IMR-90 (cell line): Measurements from ENCODE around the gene TM2D3. TPM values are rescaled to one million over a fixed set of nuclear protein-coding genes. Genes with fewer than 3 reads are reported as not detected.
"Not testable (repeated sequence)": the region's sequence is repeated elsewhere in the genome, so short reads cannot be mapped to it uniquely, and the experiment has no call there.

Experiments
- ATAC-seq: fragments of 200-7000 bp; cut with Tn5 transposase; 2 replicates; pipeline ENCODE4 v1.9.1; 2020; ENCODE audit warnings: low read depth, mild to moderate bottlenecking, moderate library complexity
- BruUV-seq: library from RNA; stranded (reverse); fragments of 400-500 nt; replicated peaks from 2 replicates; lab custom pipeline; 2021; lab: Mats Ljungman, UMichigan
- CTCF ChIA-PET: fragments of 300-600 bp; formaldehyde crosslinking; extraction: SDS; loops from one replicate; lab custom pipeline; 2021; ENCODE audit warnings: antibody characterized with exemption; lab: Yijun Ruan, JAX
- POLR2A ChIA-PET: fragments of 300-600 bp; sonication (Branson Sonifier 250); formaldehyde crosslinking; loops from one replicate; lab custom pipeline; 2022; ENCODE audit warnings: antibody characterized with exemption; ENCODE audit not compliant: unreplicated experiment; lab: Charles Lee
- DNase-seq: peaks from one replicate; pipeline ENCODE4 v3.0.0; 2013
- H2AFZ ChIP-seq: replicated peaks from 2 replicates; pipeline ENCODE3; 2013; ENCODE audit warnings: low read length, mild to moderate bottlenecking; ENCODE audit not compliant: poor library complexity
- H2AK5ac ChIP-seq: 2 replicates; pipeline ENCODE4 v1.6.1; 2013; ENCODE audit warnings: low read depth, low read length, inconsistent platforms
- H2AK9ac ChIP-seq: replicated peaks from 2 replicates; pipeline ENCODE3; 2013; ENCODE audit warnings: mild to moderate bottlenecking, low read depth, low read length, moderate library complexity; ENCODE audit not compliant: poor library complexity
- H2BK120ac ChIP-seq: 2 replicates; pipeline ENCODE4 v1.6.1; 2013; ENCODE audit warnings: low read depth, low read length, inconsistent platforms
- H2BK15ac ChIP-seq: 3 replicates; pipeline ENCODE4 v1.6.1; 2013; ENCODE audit warnings: low read depth, low read length, inconsistent platforms
- H2BK20ac ChIP-seq: 2 replicates; pipeline ENCODE4 v1.6.1; 2013; ENCODE audit warnings: low read depth, mild to moderate bottlenecking, inconsistent platforms, low read length, moderate library complexity
- H2BK5ac ChIP-seq: 2 replicates; pipeline ENCODE4 v1.6.1; 2013; ENCODE audit warnings: mild to moderate bottlenecking, low read depth, low read length, inconsistent platforms; ENCODE audit not compliant: poor library complexity, severe bottlenecking
- H3K14ac ChIP-seq: replicated peaks from 2 replicates; pipeline ENCODE4 v1.6.1; 2013; ENCODE audit warnings: low read depth, low read length, inconsistent platforms
- H3K18ac ChIP-seq: 2 replicates; pipeline ENCODE4 v1.6.1; 2013; ENCODE audit warnings: low read depth, low read length, control low read depth
- H3K23ac ChIP-seq: 2 replicates; pipeline ENCODE4 v1.6.1; 2013; ENCODE audit warnings: low read depth, low read length, inconsistent platforms
- H3K27ac ChIP-seq: 2 replicates; pipeline ENCODE4 v1.5.1; 2013; ENCODE audit warnings: mild to moderate bottlenecking, control low read depth, low read length; ENCODE audit not compliant: insufficient read depth
- H3K27me3 ChIP-seq: 2 replicates; pipeline ENCODE4 v1.6.1; 2013; ENCODE audit warnings: low read length; ENCODE audit not compliant: control insufficient read depth, insufficient read depth
- H3K36me3 ChIP-seq: 2 replicates; pipeline ENCODE4 v1.6.1; 2013; ENCODE audit warnings: low read length, mixed read lengths; ENCODE audit not compliant: control insufficient read depth, insufficient read depth
- H3K4ac ChIP-seq: 2 replicates; pipeline ENCODE4 v1.6.1; 2013; ENCODE audit warnings: low read depth, low read length, inconsistent platforms
- H3K4me1 ChIP-seq: 2 replicates; pipeline ENCODE4 v1.6.1; 2013; ENCODE audit warnings: low read length, mixed read lengths; ENCODE audit not compliant: control insufficient read depth, insufficient read depth
- H3K4me2 ChIP-seq: 2 replicates; pipeline ENCODE4 v1.6.1; 2013; ENCODE audit warnings: low read depth, mild to moderate bottlenecking, control low read depth, low read length, moderate library complexity
- H3K4me3 ChIP-seq: 2 replicates; pipeline ENCODE4 v1.5.1; 2013; ENCODE audit warnings: low read depth, mild to moderate bottlenecking, control low read depth, low read length, moderate library complexity; ENCODE audit not compliant: insufficient read depth
- H3K56ac ChIP-seq: 2 replicates; pipeline ENCODE4 v1.6.1; 2013; ENCODE audit warnings: low read length, inconsistent platforms; ENCODE audit not compliant: insufficient read depth; ENCODE audit errors: extremely low read depth
- H3K79me1 ChIP-seq, 2 experiments: 2 replicates each; pipeline ENCODE4 v1.6.1; 2013; ENCODE audit warnings: low read length in 2 of 2, inconsistent platforms in 1 of 2, low read depth in 1 of 2
- H3K9ac ChIP-seq: 2 replicates; pipeline ENCODE4 v1.6.1; 2013; ENCODE audit warnings: low read depth, low read length, control low read depth
- H3K9me1 ChIP-seq: 2 replicates; pipeline ENCODE4 v1.6.1; 2013; ENCODE audit warnings: low read length, inconsistent platforms; ENCODE audit not compliant: insufficient read depth
- H3K9me3 ChIP-seq: 2 replicates; pipeline ENCODE4 v1.6.1; 2013; ENCODE audit warnings: low read length; ENCODE audit not compliant: control insufficient read depth, insufficient read depth
- H4K20me1 ChIP-seq: 2 replicates; pipeline ENCODE4 v1.6.1; 2013; ENCODE audit warnings: low read length, inconsistent platforms; ENCODE audit not compliant: insufficient read depth
- H4K5ac ChIP-seq: 2 replicates; pipeline ENCODE4 v1.6.1; 2013; ENCODE audit warnings: mild to moderate bottlenecking, low read depth, low read length, control low read depth
- H4K8ac ChIP-seq, 2 experiments: 2 replicates each; pipeline ENCODE4 v1.6.1; 2013; ENCODE audit warnings: low read depth in 2 of 2, low read length in 2 of 2, control low read depth in 1 of 2, inconsistent platforms in 1 of 2
- H4K91ac ChIP-seq: 2 replicates; pipeline ENCODE4 v1.6.1; 2013; ENCODE audit warnings: low read depth, low read length, inconsistent platforms; ENCODE audit not compliant: insufficient read depth
- WGBS, 2 experiments: methylation state at CpG; one replicate each; pipeline versions ENCODE4 v1.1.5 to v1.1.7; 2013; ENCODE audit warnings: missing lambda C conversion rate in 2 of 2; ENCODE audit not compliant: insufficient read length in 1 of 2; ENCODE audit errors: extremely low coverage in 2 of 2; 5-methylcytosine and 5-hydroxymethylcytosine counted together
- dilution Hi-C: fragments of 300-500 bp; cut with HindIII; formaldehyde crosslinking; loops from one replicate; pipeline ENCODE4 v1.14.3; 2018; ENCODE audit warnings: low sequenced_read_pairs; ENCODE audit not compliant: unreplicated experiment
- in situ Hi-C: fragments of 300-500 bp; cut with MboI; formaldehyde crosslinking; loops from 3 replicates; pipeline ENCODE4 v1.14.3; 2019; ENCODE audit warnings: low sequenced_read_pairs, inconsistent platforms, mixed read lengths
- intact Hi-C: fragments of 100-400 bp; cut with micrococcal nuclease; formaldehyde crosslinking; loops from 2 replicates; pipeline ENCODE4 v1.10.0; 2022
- polyA plus RNA-seq, 3 experiments: library from polyadenylated mRNA; depleted of rRNA; stranded (reverse); fragments of >200 nt; gene quantifications; 2 replicates each; pipeline ENCODE4 v1.2.3, GENCODE V29; 2012; ENCODE audit warnings: low replicate concordance in 1 of 3
- total RNA-seq: library from RNA; depleted of rRNA; stranded (reverse); fragments of >200 nt; gene quantifications from 2 replicates; pipeline ENCODE4 v1.2.3, GENCODE V29; 2012

TM2D3 gene
- total and polyA plus RNA-seq, 2 of the 4 experiments (the other 2 are of a cell fraction) = 27.4 to 34.5 TPM

- H3K4me3 ChIP-seq, H3K36me3 ChIP-seq, DNase-seq, H2AK5ac ChIP-seq, H3K4ac ChIP-seq, H3K9me3 ChIP-seq, H2BK20ac ChIP-seq, H3K14ac ChIP-seq, H4K91ac ChIP-seq, H3K9ac ChIP-seq, H2AK9ac ChIP-seq, ATAC-seq, H4K20me1 ChIP-seq, H3K27me3 ChIP-seq, BruUV-seq, H2BK120ac ChIP-seq, H2AFZ ChIP-seq, POLR2A ChIA-PET, H3K56ac ChIP-seq, H3K9me1 ChIP-seq, H2BK15ac ChIP-seq, H4K5ac ChIP-seq, H3K23ac ChIP-seq, H3K4me1 ChIP-seq, CTCF ChIA-PET, dilution Hi-C loops, H2BK5ac ChIP-seq, H3K4me2 ChIP-seq, H4K8ac ChIP-seq, H3K18ac ChIP-seq, H3K27ac ChIP-seq, in situ Hi-C loops: not testable (repeated sequence)
- intact Hi-C loops = loop anchor here (5.0 kb wide), 1 partner anchor 68 kb away; the partner anchor contains the start of gene TARS3
- H3K79me1 ChIP-seq = peaks cover 12 to 20% of the 10 kb centered on the region in 2 experiments
- no CpG with 5 or more reads among the region's 10 CpGs for WGBS, 2 experiments
These were observed 2.6 kb upstream of the TM2D3 start for GRCh38 chr15:101654624-101655337.
